ENCODE measurements around the gene ADGRB2. TPM values are rescaled to one million over a fixed set of nuclear protein-coding genes. Genes with fewer than 3 reads are reported as not detected.

The ADGRB2 gene
- total RNA-seq, 4 donors from 2014 or later, result 2.4 to 14.3 (median 9.8) TPM

DNA sequence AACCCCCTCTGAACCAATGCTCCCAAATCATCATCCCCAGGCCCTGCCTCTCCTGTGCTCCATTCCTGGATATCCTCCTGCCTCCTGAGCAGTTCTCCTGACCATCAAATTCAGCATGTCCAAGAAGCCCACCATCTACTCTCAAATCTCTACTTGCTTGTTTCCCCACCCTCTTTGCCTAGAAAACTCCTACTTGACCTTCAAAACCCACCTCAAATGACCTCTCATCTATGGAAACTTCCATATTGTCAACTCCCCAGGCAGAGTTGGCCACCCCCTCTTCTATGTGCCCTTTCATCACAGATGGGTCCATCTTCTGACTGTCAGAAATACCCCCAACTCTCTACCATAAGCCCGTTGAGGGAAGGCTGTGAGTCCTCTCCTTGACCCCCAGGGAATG is 16.8 kb downstream of the ADGRB2 start:
- no peak for TF ChIP-seq POLR2A (IDR thresholded peaks at IDR 0.05)
- TF ChIP-seq, protein P1, sequence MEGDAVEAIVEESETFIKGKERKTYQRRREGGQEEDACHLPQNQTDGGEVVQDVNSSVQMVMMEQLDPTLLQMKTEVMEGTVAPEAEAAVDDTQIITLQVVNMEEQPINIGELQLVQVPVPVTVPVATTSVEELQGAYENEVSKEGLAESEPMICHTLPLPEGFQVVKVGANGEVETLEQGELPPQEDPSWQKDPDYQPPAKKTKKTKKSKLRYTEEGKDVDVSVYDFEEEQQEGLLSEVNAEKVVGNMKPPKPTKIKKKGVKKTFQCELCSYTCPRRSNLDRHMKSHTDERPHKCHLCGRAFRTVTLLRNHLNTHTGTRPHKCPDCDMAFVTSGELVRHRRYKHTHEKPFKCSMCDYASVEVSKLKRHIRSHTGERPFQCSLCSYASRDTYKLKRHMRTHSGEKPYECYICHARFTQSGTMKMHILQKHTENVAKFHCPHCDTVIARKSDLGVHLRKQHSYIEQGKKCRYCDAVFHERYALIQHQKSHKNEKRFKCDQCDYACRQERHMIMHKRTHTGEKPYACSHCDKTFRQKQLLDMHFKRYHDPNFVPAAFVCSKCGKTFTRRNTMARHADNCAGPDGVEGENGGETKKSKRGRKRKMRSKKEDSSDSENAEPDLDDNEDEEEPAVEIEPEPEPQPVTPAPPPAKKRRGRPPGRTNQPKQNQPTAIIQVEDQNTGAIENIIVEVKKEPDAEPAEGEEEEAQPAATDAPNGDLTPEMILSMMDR (IDR thresholded peaks at IDR 0.05), result no peak
- Histone ChIP-seq H3K4me3 (replicated peaks in 1 of 3) (no peak overlapping the region), H3K27ac (no peak overlapping the region), H3K36me3 (no peaks in the 10 kb centered on the region), H3K27me3 (no peaks in the 10 kb centered on the region), H3K4me1 (no peaks in the 10 kb centered on the region), H3K9me3 (no peaks in the 10 kb centered on the region)
- WGBS, 2 donors, result 79 to 89% methylated on average over 1 of the region's 1 CpG
- no peak for DNase-seq
- intact Hi-C loops (cut with DNase I), result no loop called here

DNA sequence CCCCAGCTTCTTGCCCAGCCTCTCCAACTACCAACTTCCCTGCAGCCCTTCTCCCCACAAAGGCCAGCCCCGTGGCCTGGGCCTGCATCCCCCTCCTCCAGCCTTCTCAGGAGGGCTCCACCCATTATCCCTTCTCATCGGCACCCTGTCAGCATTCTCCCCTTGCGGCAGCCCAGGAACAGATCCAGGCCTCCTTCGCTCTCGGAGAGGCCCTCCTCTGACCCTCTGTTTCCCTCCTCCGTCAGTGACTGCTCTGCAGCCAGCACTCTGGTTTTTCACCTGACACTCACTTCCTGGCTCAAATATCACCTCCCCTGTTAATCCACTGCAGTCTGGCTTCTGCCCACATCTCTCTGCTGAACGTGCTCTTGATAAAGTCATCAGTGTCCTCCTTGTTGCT is 17.5 kb downstream of the ADGRB2 start:
- H3K27ac ChIP-seq, result no peak overlapping the region
- intact Hi-C loops (cut with DNase I), result no loop called here
- WGBS, 2 donors, result 61 to 73% methylated on average over 7 of the region's 7 CpGs

GRCh38 chr1:31745946-31746670 is 18.0 kb downstream of the ADGRB2 start:
- WGBS, 2 donors, result 48 to 56% methylated on average over 15 of the region's 15 CpGs

More for the DNA sequence above, 17.5 kb downstream of the ADGRB2 start:
- H3K4me3 ChIP-seq (replicated peaks in 1 of 3), result no peak overlapping the region
- H3K27me3 ChIP-seq, result no peaks in the 10 kb centered on the region
- no peaks in the 10 kb centered on the region for H3K36me3 ChIP-seq
- H3K4me1 ChIP-seq, result no peaks in the 10 kb centered on the region
- H3K9me3 ChIP-seq, result no peaks in the 10 kb centered on the region
- no peak for DNase-seq
- TF ChIP-seq POLR2A (IDR thresholded peaks at IDR 0.05), result no peak
- TF ChIP-seq, protein P1 (IDR thresholded peaks at IDR 0.05), result no peak

GRCh38 chr1:31745096-31745945 is 18.8 kb downstream of the ADGRB2 start:
- Histone ChIP-seq H3K27me3 (no peaks in the 10 kb centered on the region), H3K4me1 (no peaks in the 10 kb centered on the region), H3K27ac (no peak overlapping the region), H3K9me3 (no peaks in the 10 kb centered on the region), H3K36me3 (no peaks in the 10 kb centered on the region), H3K4me3 (replicated peaks in 1 of 3) (no peak overlapping the region)
- peak; percentile 72 to 77 for DNase-seq
- TF ChIP-seq, protein P1 (IDR thresholded peaks at IDR 0.05), result peak in 5 of 6 experiments; percentile 39 to 75 (median 70)
- TF ChIP-seq POLR2A (IDR thresholded peaks at IDR 0.05), result no peak
- intact Hi-C loops (cut with DNase I), result no loop called here
- 44 to 47% methylated on average over 2 to 4 of the region's 4 CpGs for WGBS, 2 donors

More at GRCh38 chr1:31745946-31746670, 18.0 kb downstream of the ADGRB2 start:
- DNase-seq, result peak; percentile 18 to 30
- TF ChIP-seq POLR2A (IDR thresholded peaks at IDR 0.05), result no peak
- TF ChIP-seq, protein P1 (IDR thresholded peaks at IDR 0.05), result no peak
- H3K4me3 ChIP-seq (replicated peaks in 1 of 3), result no peak overlapping the region
- no peaks in the 10 kb centered on the region for H3K4me1 ChIP-seq
- no peak overlapping the region for H3K27ac ChIP-seq
- H3K27me3 ChIP-seq, result no peaks in the 10 kb centered on the region
- no peaks in the 10 kb centered on the region for H3K36me3 ChIP-seq
- H3K9me3 ChIP-seq, result no peaks in the 10 kb centered on the region
- intact Hi-C loops (cut with DNase I), result no loop called here
